HuH-7.5 (cell line): ENCODE results near the gene SP7.
"Not testable (repeated sequence)": the region's sequence is repeated elsewhere in the genome, so short reads cannot be mapped to it uniquely, and the experiment has no call there.

Experiments
- DNase-seq: peaks from one replicate; pipeline ENCODE4 v3.0.0; 2011; ENCODE audit warnings: low spot score

The SP7 gene

GRCh38 chr12:53320352-53321195 is 15.6 kb downstream of the SP7 start:
- DNase-seq = no peak

- DNase-seq = no peak
These were observed 22.2 kb downstream of the SP7 start for GRCh38 chr12:53313996-53314395.

- DNase-seq = no peak
These were observed 27.9 kb downstream of the SP7 start for GRCh38 chr12:53308276-53308675.

- DNase-seq = no peak
These were observed 29.3 kb downstream of the SP7 start for GRCh38 chr12:53306826-53307225.

GRCh38 chr12:53302903-53303302 is 33.3 kb downstream of the SP7 start:
- no peak for DNase-seq

- DNase-seq = no peak
These were observed 36.0 kb downstream of the SP7 start for GRCh38 chr12:53300187-53300586.

- DNase-seq = peak; percentile 87
These were observed 36.5 kb downstream of the SP7 start, which contains the start of gene MYG1 for GRCh38 chr12:53299454-53300180. Gene MYG1, plus strand, starts transcription at chr12:53299695. Its CDS starts 43 bp downstream, at chr12:53299738.

GRCh38 chr12:53299101-53299453 is 37.1 kb downstream of the SP7 start:
- DNase-seq = no peak

GRCh38 chr12:53298164-53298563 is 38.0 kb downstream of the SP7 start:
- DNase-seq = no peak

- not testable (repeated sequence) for DNase-seq
These were observed 39.0 kb downstream of the SP7 start for GRCh38 chr12:53297106-53297505.

GRCh38 chr12:53295891-53296219 is 40.3 kb downstream of the SP7 start:
- DNase-seq = no peak

GRCh38 chr12:53295070-53295890 is 40.9 kb downstream of the SP7 start, which contains the start of gene PFDN5:
Gene PFDN5, plus strand, starts transcription at chr12:53295542. Its CDS starts 26 bp downstream, at chr12:53295568.
- peak; percentile 79 for DNase-seq

- no peak for DNase-seq
These were observed 43.7 kb downstream of the SP7 start for GRCh38 chr12:53292426-53292825.

- no peak for DNase-seq
These were observed 45.5 kb downstream of the SP7 start for GRCh38 chr12:53290661-53291060.

GRCh38 chr12:53289891-53290290 is 46.3 kb downstream of the SP7 start:
- no peak for DNase-seq

GRCh38 chr12:53288322-53288721 is 47.8 kb downstream of the SP7 start:
- DNase-seq = no peak

GRCh38 chr12:53287741-53288216 is 48.4 kb downstream of the SP7 start:
- DNase-seq = peak; percentile 69

GRCh38 chr12:53286448-53286847 is 49.7 kb downstream of the SP7 start:
- no peak for DNase-seq

- no peak for DNase-seq
These were observed 56.2 kb downstream of the SP7 start for GRCh38 chr12:53279888-53280498.

- DNase-seq = peak; percentile 28
These were observed 56.8 kb downstream of the SP7 start for GRCh38 chr12:53279283-53279869.

GRCh38 chr12:53277981-53278380 is 58.2 kb downstream of the SP7 start:
- no peak for DNase-seq
